HepG2 (cell line): ENCODE measurements around the gene RER1. TPM values are rescaled to one million over a fixed set of nuclear protein-coding genes. Genes with fewer than 3 reads are reported as not detected.

Source experiments
- ATAC-seq: fragments of 200-7000 bp; cut with Tn5 transposase; 3 replicates; pipeline ENCODE4 v1.9.1; 2020; ENCODE audit warnings: mild to moderate bottlenecking, moderate library complexity
- BruUV-seq: library from RNA; stranded (reverse); fragments of 400-500 nt; replicated peaks from 2 replicates; lab custom pipeline; 2021; lab: Mats Ljungman, UMichigan
- CTCF ChIA-PET: fragments of 300-600 bp; formaldehyde crosslinking; extraction: SDS; loops from one replicate; lab custom pipeline; 2021; ENCODE audit warnings: low total read pairs, inconsistent platforms, low intra/inter-chr PET ratio; lab: Yijun Ruan, JAX
- POLR2A ChIA-PET: fragments of 350-600 bp; sonication (Branson Sonifier 250); formaldehyde crosslinking; loops from one replicate; lab custom pipeline; 2020; ENCODE audit warnings: antibody characterized with exemption, inconsistent platforms; lab: Yijun Ruan, JAX
- DNase-seq: peaks from one replicate; pipeline ENCODE4 v3.0.0-alpha.2; 2015; ENCODE audit warnings: low spot score
- FAIRE-seq: peaks from 3 replicates; lab custom pipeline; 2011; peaks lifted over from hg19 to GRCh38; lab: Jason Lieb, UNC
- H2AFZ ChIP-seq: one replicate; pipeline ENCODE4 v1.6.1; 2011; ENCODE audit warnings: low read length, inconsistent platforms
- H3K27ac ChIP-seq: fragments of 300-600 bp; 3 replicates; pipeline ENCODE4 v1.8.0; 2011; ENCODE audit warnings: mixed run types, mild to moderate bottlenecking, mixed read lengths, low read length, inconsistent platforms; ENCODE audit not compliant: insufficient read depth; ENCODE audit errors: extremely low read length
- H3K27me3 ChIP-seq, 2 experiments: fragments of 200-600 bp in 1 of 2; 2 replicates in 1 of 2; 3 replicates in 1 of 2; pipeline versions ENCODE4 v1.6.0 to v1.8.0; 2011; ENCODE audit warnings: low read length in 2 of 2, mild to moderate bottlenecking in 2 of 2, moderate library complexity in 2 of 2, inconsistent platforms in 1 of 2; ENCODE audit not compliant: insufficient read depth in 2 of 2, control insufficient read depth in 1 of 2
- H3K36me3 ChIP-seq, 2 experiments: fragments of 200-600 bp in 1 of 2; replicated peaks in 1 of 2; 2 replicates in 1 of 2; 3 replicates in 1 of 2; pipeline versions ENCODE4 v1.5.1 to v1.8.0; 2011; ENCODE audit warnings: low read length in 2 of 2, inconsistent platforms in 1 of 2; ENCODE audit not compliant: insufficient read depth in 2 of 2, control insufficient read depth in 1 of 2
- H3K4me1 ChIP-seq: 2 replicates; pipeline ENCODE4 v1.5.1; 2012; ENCODE audit warnings: low read length, inconsistent platforms; ENCODE audit not compliant: insufficient read depth
- H3K4me2 ChIP-seq: 2 replicates; pipeline ENCODE4 v1.6.0; 2011; ENCODE audit warnings: low read depth, low read length, inconsistent platforms
- H3K4me3 ChIP-seq, 3 experiments: fragments of 200-600 bp in 1 of 3; sonication (generic), shearing (Covaris generic) in 1 of 3; replicated peaks in 1 of 3; 2 replicates each; pipeline ENCODE4 v1.5.1; 2011 to 2016; ENCODE audit warnings: low read length in 3 of 3, inconsistent platforms in 2 of 3, low read depth in 2 of 3, mild to moderate bottlenecking in 2 of 3, control low read depth in 1 of 3, mixed read lengths in 1 of 3; ENCODE audit not compliant: insufficient read depth in 1 of 3
- H3K79me2 ChIP-seq: one replicate; pipeline ENCODE4 v1.6.1; 2011; ENCODE audit warnings: low read length, inconsistent platforms; ENCODE audit not compliant: insufficient read depth
- H3K9ac ChIP-seq: 2 replicates; pipeline ENCODE4 v1.6.0; 2011; ENCODE audit warnings: mild to moderate bottlenecking, low read depth, low read length, inconsistent platforms; ENCODE audit not compliant: insufficient read depth
- H3K9me3 ChIP-seq: 2 replicates; pipeline ENCODE4 v1.5.1; 2012; ENCODE audit warnings: mild to moderate bottlenecking, low read length
- H4K20me1 ChIP-seq: 2 replicates; pipeline ENCODE4 v1.6.0; 2011; ENCODE audit warnings: inconsistent platforms, mild to moderate bottlenecking, low read length, moderate library complexity; ENCODE audit not compliant: insufficient read depth
- ATM ChIP-seq: fragments of 450-650 bp; IDR thresholded peaks from 2 replicates; pipeline ENCODE4 v1.7.1; 2017; ENCODE audit warnings: mild to moderate bottlenecking, borderline replicate concordance
- BHLHE40 ChIP-seq: IDR thresholded peaks from 2 replicates; pipeline ENCODE4 v1.6.1; 2011; ENCODE audit warnings: low read length, improper control_type of control experiment
- CAMTA2 ChIP-seq: sonication (generic); formaldehyde crosslinking; IDR thresholded peaks from 2 replicates; pipeline ENCODE4 v1.4.0; 2020; ENCODE audit warnings: mild to moderate bottlenecking, missing genetic modification reagents, borderline replicate concordance
- CBX1 ChIP-seq: IDR thresholded peaks from one replicate; pipeline ENCODE4 v1.6.1; 2016; ENCODE audit warnings: antibody characterized with exemption, low read depth
- GABPB1 ChIP-seq: IDR thresholded peaks from 2 replicates; pipeline ENCODE4 v1.6.1; 2016; ENCODE audit warnings: mild to moderate bottlenecking, missing genetic modification reagents, moderate library complexity, missing compliant biosample characterization
- KDM1A ChIP-seq: IDR thresholded peaks from 2 replicates; pipeline ENCODE4 v1.6.1; 2016; ENCODE audit warnings: missing compliant biosample characterization
- MED13 ChIP-seq: sonication (generic); formaldehyde crosslinking; IDR thresholded peaks from 2 replicates; pipeline ENCODE4 v1.5.0; 2020; ENCODE audit warnings: missing genetic modification reagents
- NR1H2 ChIP-seq: sonication (generic); formaldehyde crosslinking; IDR thresholded peaks from 2 replicates; pipeline ENCODE4 v1.8.1; 2022; ENCODE audit warnings: low read depth, missing genetic modification reagents, borderline replicate concordance
- NR2F1 ChIP-seq, 2 experiments: fragments of 450-650 bp in 1 of 2; formaldehyde crosslinking in 1 of 2; IDR thresholded peaks; 2 replicates each; pipeline versions ENCODE4 v1.5.0 to v1.6.1; 2016 to 2020; ENCODE audit warnings: mild to moderate bottlenecking in 1 of 2, missing compliant biosample characterization in 1 of 2, missing genetic modification reagents in 1 of 2, moderate library complexity in 1 of 2
- SRSF1 ChIP-seq: fragments of 200-400 bp; formaldehyde crosslinking; optimal IDR thresholded peaks from 2 replicates; pipeline ENCODE3; 2017; ENCODE audit warnings: mild to moderate bottlenecking, low read depth, low read length, moderate library complexity
- TBX2 ChIP-seq: sonication (generic); formaldehyde crosslinking; IDR thresholded peaks from 2 replicates; pipeline ENCODE4 v1.5.0; 2020; ENCODE audit warnings: missing genetic modification reagents, mild to moderate bottlenecking, borderline replicate concordance
- ZNF10 ChIP-seq: sonication (generic); formaldehyde crosslinking; IDR thresholded peaks from 2 replicates; pipeline ENCODE4 v1.4.0; 2020; ENCODE audit warnings: mild to moderate bottlenecking, low read depth, missing genetic modification reagents, borderline replicate concordance
- ZNF180 ChIP-seq: sonication (generic); formaldehyde crosslinking; IDR thresholded peaks from 2 replicates; pipeline ENCODE4 v1.4.0; 2020; ENCODE audit warnings: low read depth, missing genetic modification reagents, borderline replicate concordance
- ZNF281 ChIP-seq: sonication (generic); formaldehyde crosslinking; IDR thresholded peaks from 2 replicates; pipeline ENCODE4 v1.4.0; 2020; ENCODE audit warnings: missing genetic modification reagents, borderline replicate concordance
- ZNF549 ChIP-seq: sonication (generic); formaldehyde crosslinking; IDR thresholded peaks from 2 replicates; pipeline ENCODE4 v1.5.0; 2020; ENCODE audit warnings: missing genetic modification reagents
- ZNF556 ChIP-seq: sonication (generic); formaldehyde crosslinking; IDR thresholded peaks from 2 replicates; pipeline ENCODE4 v1.4.0; 2020; ENCODE audit warnings: mild to moderate bottlenecking, missing genetic modification reagents, borderline replicate concordance
- ZNF562 ChIP-seq: sonication (generic); formaldehyde crosslinking; IDR thresholded peaks from 2 replicates; pipeline ENCODE4 v1.8.0; 2022; ENCODE audit warnings: missing genetic modification reagents, borderline replicate concordance
- ZNF674 ChIP-seq: sonication (generic); formaldehyde crosslinking; IDR thresholded peaks from 2 replicates; pipeline ENCODE4 v1.5.0; 2020; ENCODE audit warnings: low read depth, mild to moderate bottlenecking, missing genetic modification reagents
- ZNF737 ChIP-seq: sonication (generic); formaldehyde crosslinking; IDR thresholded peaks from 2 replicates; pipeline ENCODE4 v1.5.0; 2020; ENCODE audit warnings: missing genetic modification reagents, mild to moderate bottlenecking, borderline replicate concordance
- ZNF891 ChIP-seq: sonication (generic); formaldehyde crosslinking; IDR thresholded peaks from 2 replicates; pipeline ENCODE4 v1.5.0; 2020; ENCODE audit warnings: mild to moderate bottlenecking, missing genetic modification reagents
- ZSCAN12 ChIP-seq: sonication (generic); formaldehyde crosslinking; IDR thresholded peaks from 2 replicates; pipeline ENCODE4 v1.9.0; 2021; ENCODE audit warnings: mild to moderate bottlenecking, missing genetic modification reagents
- WGBS: methylation state at CpG from one replicate; pipeline ENCODE4 v1.1.6; 2017; ENCODE audit warnings: low lambda C conversion rate; 5-methylcytosine and 5-hydroxymethylcytosine counted together
- in situ Hi-C: cut with HindIII; loops from 2 replicates; pipeline ENCODE4 v1.10.0; 2017; ENCODE audit warnings: low pct_unique_long_range_greater_than_20kb; ENCODE audit not compliant: extremely low pct_ligation_motif_present
- intact Hi-C: fragments of 100-400 bp; cut with micrococcal nuclease; formaldehyde crosslinking; loops from one replicate; pipeline ENCODE4 v1.10.0; 2022; ENCODE audit not compliant: unreplicated experiment
- polyA plus RNA-seq, 8 experiments: library from polyadenylated mRNA; depleted of rRNA in 3 of 8; stranded (reverse) in 7 of 8; unstranded in 1 of 8; fragments of >200 nt; fragmentation: Illumina TruSeq in 4 of 8; extraction: Trizol in 4 of 8; gene quantifications; 2 replicates each; pipeline versions ENCODE4 v1.2.1 to v1.2.3, GENCODE V29; 2011 to 2016; ENCODE audit warnings: low read depth in 4 of 8, missing spikeins in 1 of 8, mixed read lengths in 1 of 8; ENCODE audit not compliant: insufficient read depth in 1 of 8
- total RNA-seq, 5 experiments: library from RNA; depleted of rRNA; stranded (reverse); fragments of >200 nt; fragmentation: Illumina TruSeq; extraction: Trizol; gene quantifications; 2 replicates each; pipeline ENCODE4 v1.2.3, GENCODE V29; 2016; ENCODE audit warnings: low read depth in 1 of 5
- TF ChIP-seq, protein P1 (sequence below): sonication (generic); formaldehyde crosslinking; IDR thresholded peaks from 2 replicates; pipeline ENCODE4 v1.8.1; 2023; ENCODE audit warnings: mild to moderate bottlenecking, missing genetic modification reagents
- TF ChIP-seq, protein P2 (sequence below): IDR thresholded peaks from 2 replicates; pipeline ENCODE4 v1.6.1; 2016; ENCODE audit warnings: mild to moderate bottlenecking, missing biosample characterization, missing genetic modification reagents

Gene RER1
- total and polyA plus RNA-seq, 2 of the 13 experiments (the other 11 are each of a cell fraction or from before 2014, with no cell fraction given) = 128 to 164 TPM

DNA sequence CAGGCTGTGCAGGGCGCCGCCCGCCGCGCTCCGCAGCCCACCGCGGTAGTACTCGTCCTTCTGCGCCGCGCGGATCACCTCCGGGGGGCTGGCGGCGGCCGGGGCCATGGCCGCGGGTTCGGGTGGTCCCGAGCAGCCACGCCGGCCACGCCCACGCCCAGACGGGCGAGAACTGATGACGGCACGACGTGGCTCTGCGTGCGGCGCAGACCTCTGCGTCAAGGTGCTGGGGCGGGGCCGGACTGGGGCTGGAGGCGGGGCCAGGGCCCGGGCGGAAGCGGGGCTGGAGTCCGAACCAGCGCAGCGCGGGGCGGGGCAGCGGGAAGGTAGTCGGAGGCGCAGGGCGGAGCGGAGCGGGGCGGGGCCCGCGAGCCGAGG is 20.7 kb downstream of the RER1 start, which contains the start of gene PEX10:
TSS of gene PEX10 (minus strand) at position 170 of the 378 bp plus-strand sequence. CDS start at position 108, 62 bp downstream.
- H3K4me1 ChIP-seq = peaks cover 34% of the 10 kb centered on the region
- no peaks in the 10 kb centered on the region for H4K20me1 ChIP-seq
- peak; percentile 86 for DNase-seq
- peak within 1 kb of the TSS; percentile 100 for H3K27ac ChIP-seq
- in situ Hi-C loops = loop anchor here (5.0 kb wide), 1 partner anchor 135 kb away; no protein-coding TSS in a partner anchor
- intact Hi-C loops = loop anchor here (2.0 kb wide), 1 partner anchor 230 kb away; no protein-coding TSS in a partner anchor
- WGBS = 0% methylated on average over 7 of the region's 55 CpGs
- H3K36me3 ChIP-seq = peaks cover 16 to 26% of the 10 kb centered on the region in 2 experiments; a peak in 4 of 5 replicates
- ChIA-PET POLR2A (interaction anchor here (0.6 to 2.4 kb wide), 16 partner anchors 19 to 1059 kb away, joined by 3 to 29 read pairs (median 4); partner anchors contain the start of genes FAAP20, MORN1, PANK4 and PRXL2B), CTCF (no interaction called here)
- H2AFZ ChIP-seq = no peak within 1 kb of the TSS
- no TSS peak for BruUV-seq
- H3K27me3 ChIP-seq = peaks cover 3 to 22% of the 10 kb centered on the region in 2 experiments; a peak in 4 of 5 replicates
- H3K4me3 ChIP-seq = peak within 1 kb of the TSS; percentile 79 to 98 (median 94)
- peak; percentile 67 for ATAC-seq
- H3K79me2 ChIP-seq = peaks cover 17% of the 10 kb centered on the region
- H3K9me3 ChIP-seq = no peaks in the 10 kb centered on the region
- peak; percentile 42 for FAIRE-seq
- peak within 1 kb of the TSS; percentile 100 for H3K9ac ChIP-seq
- peak within 1 kb of the TSS; percentile 94 for H3K4me2 ChIP-seq
- TF ChIP-seq, protein P1, sequence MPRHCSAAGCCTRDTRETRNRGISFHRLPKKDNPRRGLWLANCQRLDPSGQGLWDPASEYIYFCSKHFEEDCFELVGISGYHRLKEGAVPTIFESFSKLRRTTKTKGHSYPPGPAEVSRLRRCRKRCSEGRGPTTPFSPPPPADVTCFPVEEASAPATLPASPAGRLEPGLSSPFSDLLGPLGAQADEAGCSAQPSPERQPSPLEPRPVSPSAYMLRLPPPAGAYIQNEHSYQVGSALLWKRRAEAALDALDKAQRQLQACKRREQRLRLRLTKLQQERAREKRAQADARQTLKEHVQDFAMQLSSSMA (CRISPR knock-in tag) = no peak; the same call in 1 of the 2 replicates
- TF ChIP-seq ZNF674 (CRISPR knock-in tag) = peak; percentile 10; the same call in 1 of the 2 replicates
- no peak for TF ChIP-seq ZSCAN12 (CRISPR knock-in tag)
- TF ChIP-seq CBX1 = no peak
- TF ChIP-seq ZNF10 = no peak
- no peak for TF ChIP-seq ZNF562 (CRISPR knock-in tag)
- TF ChIP-seq CAMTA2 (CRISPR knock-in tag) = no peak
- TF ChIP-seq MED13 = no peak
- TF ChIP-seq ZNF891 = no peak
- no peak for TF ChIP-seq ZNF281
- TF ChIP-seq ZNF737 (CRISPR knock-in tag) = no peak
- TF ChIP-seq NR1H2 = no peak; the same call in 1 of the 2 replicates
- TF ChIP-seq ZNF180 (CRISPR knock-in tag) = no peak
- no peak for TF ChIP-seq ZNF549 (CRISPR knock-in tag)
- peak; percentile 45; the same call in 1 of the 2 replicates for TF ChIP-seq ZNF556 (CRISPR knock-in tag)
- TF ChIP-seq BHLHE40 = no peak
- TF ChIP-seq TBX2 (CRISPR knock-in tag) = peak; percentile 3; the same call in 1 of the 2 replicates
- TF ChIP-seq ATM = no peak
- TF ChIP-seq, protein P2, sequence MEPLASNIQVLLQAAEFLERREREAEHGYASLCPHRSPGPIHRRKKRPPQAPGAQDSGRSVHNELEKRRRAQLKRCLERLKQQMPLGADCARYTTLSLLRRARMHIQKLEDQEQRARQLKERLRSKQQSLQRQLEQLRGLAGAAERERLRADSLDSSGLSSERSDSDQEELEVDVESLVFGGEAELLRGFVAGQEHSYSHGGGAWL (CRISPR knock-in tag) = no peak
- TF ChIP-seq SRSF1 = no peak
- no peak for TF ChIP-seq KDM1A (CRISPR knock-in tag)
- TF ChIP-seq NR2F1 (CRISPR knock-in tag; IDR thresholded peaks at IDR 0.05) = no peak
- TF ChIP-seq GABPB1 (CRISPR knock-in tag) = peak; percentile 76
